HG03558 (cell line): ENCODE data around the gene GJA8.
"Not testable (repeated sequence)": the region's sequence is repeated elsewhere in the genome, so short reads cannot be mapped to it uniquely, and the experiment has no call there.

ENCODE experiments used
- ATAC-seq: cut with Tn5 transposase; IDR thresholded peaks from one replicate; pipeline ENCODE4 v1.9.1; 2021; ENCODE audit warnings: moderate number of reproducible peaks; ENCODE audit not compliant: unreplicated experiment; ENCODE audit errors: extremely low read depth

Gene GJA8

DNA sequence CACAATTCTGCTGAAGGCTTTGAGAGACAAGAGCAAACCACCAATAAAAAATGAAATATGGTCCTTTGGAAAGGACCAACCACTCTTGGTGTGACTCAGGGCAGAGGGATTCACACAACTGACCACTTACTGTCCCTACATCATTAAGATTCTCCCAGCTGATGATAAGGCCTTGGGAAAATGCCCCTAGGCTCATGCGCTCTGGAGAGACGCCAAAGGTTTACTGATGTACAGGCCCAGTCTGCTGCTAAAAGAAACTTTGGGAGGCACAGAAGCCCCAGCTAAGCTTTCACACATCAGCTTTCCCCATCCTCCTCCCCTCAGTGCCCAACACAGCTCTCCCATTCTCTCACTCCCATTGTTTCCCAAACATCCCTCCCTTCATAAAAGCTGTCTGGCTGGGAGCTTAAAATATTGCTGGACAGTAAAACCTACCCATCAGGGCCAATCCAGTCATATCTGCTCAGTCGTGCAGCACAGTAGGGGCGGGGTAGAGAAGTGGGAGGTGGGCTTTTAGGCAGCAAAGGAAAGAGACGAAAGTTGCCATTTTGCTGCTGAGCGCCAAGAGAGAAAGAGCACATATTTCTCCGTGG is at the start of gene GJA8:
Gene GJA8, plus strand, starts transcription at position 543 of the 593 bp plus-strand sequence. CDS start 5,161 bp downstream, outside the sequence.
- ATAC-seq: no peak

DNA sequence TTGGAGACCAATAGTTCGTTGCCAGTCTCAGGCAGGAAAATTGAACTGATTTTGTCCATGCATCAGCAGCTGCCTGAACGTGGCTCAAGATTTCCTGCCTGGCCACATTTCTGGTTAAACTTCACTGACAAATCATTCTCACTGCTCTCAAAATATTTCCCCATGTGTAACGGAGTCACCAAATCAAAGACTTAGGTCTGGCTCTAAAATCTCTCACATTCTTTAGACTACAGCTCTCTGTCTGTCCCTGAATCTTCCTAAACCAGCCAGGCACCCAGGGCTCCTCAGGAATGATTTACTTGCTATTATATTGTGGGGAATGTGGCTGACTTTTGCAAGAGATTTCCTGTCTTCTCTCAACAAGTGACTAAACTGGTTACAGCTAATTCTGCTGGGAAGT is 49.2 kb upstream of the GJA8 start:
- ATAC-seq: no peak

GRCh38 chr1:147854989-147855388 is 47.6 kb upstream of the GJA8 start:
- ATAC-seq: not testable (repeated sequence)

- not testable (repeated sequence) for ATAC-seq
These were observed 46.6 kb upstream of the GJA8 start for GRCh38 chr1:147855996-147856395.

DNA sequence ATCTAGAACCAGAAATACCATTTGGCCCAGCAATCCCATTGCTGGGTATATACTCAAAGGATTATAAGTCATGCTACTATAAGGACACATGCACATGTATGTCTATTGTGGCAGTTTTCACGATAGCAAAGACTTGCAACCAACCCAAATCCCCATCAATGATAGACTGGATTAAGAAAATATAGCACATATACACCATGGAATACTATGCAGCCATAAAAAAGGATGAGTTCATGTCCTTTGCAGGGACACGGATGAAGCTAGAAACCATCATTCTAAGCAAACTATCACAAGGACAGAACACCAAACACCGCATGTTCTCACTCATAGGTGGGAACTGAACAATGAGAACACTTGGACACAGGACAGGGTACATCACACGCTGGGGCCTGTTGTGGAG is 35.4 kb upstream of the GJA8 start:
- not testable (repeated sequence) for ATAC-seq

DNA sequence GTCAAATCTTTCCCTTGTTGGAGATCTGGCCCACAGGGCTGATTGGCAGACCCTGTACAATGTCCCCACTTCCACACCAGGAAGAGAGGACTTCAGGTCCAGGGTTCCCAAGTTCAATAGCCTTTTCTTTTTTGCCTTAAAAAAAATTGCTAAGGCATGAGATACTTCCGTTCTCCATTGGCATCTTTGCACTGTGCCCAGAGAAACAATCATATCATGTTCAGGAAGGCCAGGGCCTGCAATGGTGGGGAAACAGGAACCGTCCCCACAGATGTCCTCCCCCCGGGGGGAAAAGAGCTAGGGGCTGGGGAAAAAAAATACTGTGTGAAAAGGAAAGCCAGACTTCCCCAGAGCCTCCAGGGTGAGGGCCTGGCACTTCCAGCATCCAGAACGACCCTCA is 24.6 kb upstream of the GJA8 start:
- ATAC-seq: no peak

GRCh38 chr1:147879911-147880310 is 22.7 kb upstream of the GJA8 start:
- no peak for ATAC-seq

DNA sequence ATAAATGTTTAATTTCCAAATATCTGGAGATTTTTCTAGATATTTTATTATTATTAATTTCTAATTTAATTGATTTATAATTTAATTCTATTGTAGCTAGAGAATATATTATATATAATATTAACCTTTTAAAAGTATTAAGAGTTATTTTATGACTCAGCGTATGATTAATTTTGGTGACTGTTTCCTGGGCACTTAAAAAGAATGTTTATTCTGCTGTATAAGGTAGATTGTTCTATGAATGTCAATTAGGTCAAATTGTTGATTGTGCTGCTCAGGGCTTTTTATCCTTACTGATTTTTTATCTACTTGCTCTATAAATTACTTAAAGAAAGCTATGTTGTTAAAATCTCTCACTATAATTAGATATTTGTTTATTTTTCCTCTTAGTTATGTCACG is 20.1 kb upstream of the GJA8 start:
- ATAC-seq: no peak

DNA sequence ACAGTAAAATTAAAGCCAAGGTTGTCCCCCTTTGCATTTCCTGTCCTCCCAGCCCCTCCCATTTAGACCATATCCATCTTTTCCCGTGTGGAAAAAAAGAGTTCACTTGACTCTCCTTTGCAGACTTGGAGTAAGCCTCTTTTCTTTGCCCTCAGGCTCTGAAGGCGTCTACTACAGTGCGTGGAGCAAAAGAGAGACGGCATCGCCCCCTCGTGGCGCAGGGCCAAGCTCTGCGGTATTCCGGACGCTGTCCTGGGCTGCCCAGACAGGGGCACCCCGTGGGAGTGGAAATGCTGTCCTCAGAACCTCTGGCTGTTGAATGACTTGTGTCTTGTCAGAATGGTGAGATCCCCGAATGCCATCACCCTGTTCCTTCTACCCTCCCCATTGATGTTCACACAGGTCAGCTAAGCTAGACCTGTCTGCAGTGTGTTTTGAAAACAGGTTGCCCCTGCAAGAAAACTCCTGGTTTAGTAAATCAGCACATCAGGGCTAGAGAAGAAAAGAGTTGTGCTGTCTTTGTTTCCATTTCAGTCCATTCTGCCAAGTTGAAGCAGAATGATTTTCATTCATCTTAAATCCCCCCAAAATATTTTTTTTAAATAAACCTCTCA is 12.3 kb upstream of the GJA8 start:
- ATAC-seq: no peak

DNA sequence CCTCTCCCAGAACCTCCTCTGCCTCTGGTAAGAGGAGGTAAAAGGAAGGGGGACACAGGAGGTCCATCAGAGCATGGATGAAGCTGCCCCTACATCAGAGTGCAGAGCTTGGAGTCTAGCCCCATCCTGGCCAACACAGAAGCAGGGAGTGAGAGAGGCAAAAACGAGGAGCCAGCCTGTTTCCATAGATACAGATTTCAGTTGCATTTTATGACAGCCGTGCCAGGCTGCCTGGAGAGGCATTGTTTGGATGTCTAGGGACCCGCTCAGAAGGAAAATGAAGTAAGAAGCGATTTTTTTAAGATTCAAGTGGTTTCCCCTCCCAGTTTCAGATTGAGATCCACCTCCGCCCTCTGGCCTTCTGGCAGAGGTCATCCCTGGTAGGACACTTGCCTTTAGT is 11.5 kb upstream of the GJA8 start:
- ATAC-seq: no peak

DNA sequence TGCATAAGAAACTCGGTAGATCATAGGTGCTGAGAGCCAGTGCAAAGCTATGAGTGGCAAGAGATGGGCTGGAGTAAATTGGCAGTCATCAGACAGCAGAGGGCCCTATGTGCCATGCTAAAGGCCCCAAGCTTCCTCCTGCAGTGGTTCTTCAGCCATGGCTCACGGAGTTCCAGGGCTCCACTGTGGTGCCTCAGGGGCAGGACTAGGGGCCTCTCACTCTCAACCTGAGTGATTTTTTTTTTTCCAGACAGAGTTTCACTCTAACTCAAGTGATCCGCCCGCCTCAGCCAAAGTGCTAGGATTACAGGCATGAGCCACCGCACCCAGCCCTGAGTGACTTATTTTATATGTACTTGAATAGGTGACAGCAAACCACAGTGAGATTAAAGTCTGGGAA is 10.4 kb upstream of the GJA8 start:
- no peak for ATAC-seq

- no peak for ATAC-seq
These were observed 9.8 kb upstream of the GJA8 start for GRCh38 chr1:147892731-147893214.

- no peak for ATAC-seq
These were observed 7.5 kb upstream of the GJA8 start for GRCh38 chr1:147895123-147895522.

GRCh38 chr1:147897029-147897752 is 5.4 kb upstream of the GJA8 start:
- no peak for ATAC-seq

DNA sequence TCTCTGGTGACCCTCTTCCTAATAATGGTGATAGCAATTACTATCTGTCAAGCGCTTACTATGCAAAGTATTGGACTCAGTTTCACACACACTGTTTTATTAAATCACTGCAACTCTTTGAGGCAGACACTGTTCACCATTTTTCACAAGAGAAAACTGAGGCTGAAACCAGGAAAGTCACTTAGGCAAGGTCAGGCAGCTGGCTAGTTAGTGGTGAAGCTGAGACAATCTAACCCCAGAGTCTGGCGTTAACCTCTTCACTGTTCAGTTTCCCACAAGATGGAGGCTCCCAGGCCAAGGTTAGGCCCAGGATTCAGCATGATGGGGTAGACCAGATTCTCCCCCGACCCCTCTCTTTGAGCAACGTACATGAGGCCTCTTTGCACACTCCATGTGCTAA is 4.8 kb upstream of the GJA8 start:
- ATAC-seq: no peak

DNA sequence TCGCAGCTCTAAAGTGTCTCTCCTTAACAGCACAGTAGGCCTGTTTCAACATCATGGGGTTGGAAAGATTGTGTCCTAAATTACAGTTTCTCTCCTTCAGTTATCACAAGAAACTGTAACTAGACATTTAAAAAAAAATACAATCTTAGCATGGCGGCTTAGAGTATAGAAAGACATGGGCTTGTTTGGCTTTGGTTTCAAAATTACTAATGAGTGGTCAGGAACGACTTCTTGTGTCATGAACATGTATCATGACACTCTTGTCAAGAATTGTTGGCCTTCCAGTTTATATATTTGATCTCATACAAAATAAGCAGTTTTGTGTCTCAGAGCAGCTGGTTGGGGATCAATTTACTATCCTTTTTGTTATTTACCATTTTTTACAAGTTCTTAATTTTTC is 2.1 kb downstream of the GJA8 start:
- ATAC-seq: no peak

DNA sequence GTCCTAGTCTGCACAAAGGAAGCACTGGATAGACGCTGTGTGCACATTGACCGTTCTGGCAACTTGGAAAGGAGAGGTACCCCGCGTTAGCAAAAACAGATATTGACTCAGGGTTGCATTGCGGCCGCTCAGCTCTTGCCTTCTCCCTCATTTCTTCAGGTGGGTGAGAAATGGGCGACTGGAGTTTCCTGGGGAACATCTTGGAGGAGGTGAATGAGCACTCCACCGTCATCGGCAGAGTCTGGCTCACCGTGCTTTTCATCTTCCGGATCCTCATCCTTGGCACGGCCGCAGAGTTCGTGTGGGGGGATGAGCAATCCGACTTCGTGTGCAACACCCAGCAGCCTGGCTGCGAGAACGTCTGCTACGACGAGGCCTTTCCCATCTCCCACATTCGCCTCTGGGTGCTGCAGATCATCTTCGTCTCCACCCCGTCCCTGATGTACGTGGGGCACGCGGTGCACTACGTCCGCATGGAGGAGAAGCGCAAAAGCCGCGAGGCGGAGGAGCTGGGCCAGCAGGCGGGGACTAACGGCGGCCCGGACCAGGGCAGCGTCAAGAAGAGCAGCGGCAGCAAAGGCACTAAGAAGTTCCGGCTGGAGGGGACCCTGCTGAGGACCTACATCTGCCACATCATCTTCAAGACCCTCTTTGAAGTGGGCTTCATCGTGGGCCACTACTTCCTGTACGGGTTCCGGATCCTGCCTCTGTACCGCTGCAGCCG is 5.4 kb downstream of the GJA8 start:
- no peak for ATAC-seq

DNA sequence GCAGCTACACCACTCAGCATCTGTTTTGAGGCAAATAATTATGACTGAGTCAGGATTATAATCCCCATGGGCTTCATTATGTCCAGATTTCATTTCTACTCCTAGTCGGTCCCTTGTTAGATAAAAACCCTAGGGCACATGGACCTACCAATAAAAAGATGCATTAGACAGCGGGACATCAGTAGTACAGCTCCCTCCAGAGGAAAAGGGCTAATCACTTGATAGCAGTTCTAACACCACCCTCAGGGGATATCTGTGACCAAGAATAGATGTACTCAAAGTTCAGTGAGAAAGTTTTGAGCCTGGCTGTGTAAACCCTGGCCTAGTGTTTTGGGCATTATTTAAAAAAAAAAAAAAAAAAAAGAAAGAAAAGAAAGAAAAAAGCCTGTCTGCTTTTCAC is 10.0 kb downstream of the GJA8 start:
- no peak for ATAC-seq

GRCh38 chr1:147913362-147913942 is 10.9 kb downstream of the GJA8 start:
- no peak for ATAC-seq

DNA sequence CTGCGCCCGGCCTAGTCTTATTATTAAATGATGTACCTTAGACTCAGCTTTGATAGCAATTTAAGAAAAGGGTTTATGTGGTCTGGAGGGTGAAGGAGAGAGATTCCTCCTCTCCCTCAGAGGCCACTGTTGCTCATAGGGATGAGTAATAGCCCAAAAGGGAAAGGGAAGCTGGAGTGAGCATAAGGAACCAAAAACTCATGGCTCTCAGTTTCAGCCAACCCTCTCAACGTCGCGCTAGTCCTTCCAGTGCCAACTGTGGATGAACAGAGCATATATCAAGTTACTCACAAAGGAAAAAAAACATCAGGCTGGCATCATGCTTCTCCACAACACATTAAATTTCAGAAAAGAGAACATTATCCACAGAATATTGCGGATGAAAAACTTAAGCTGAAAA is 17.3 kb downstream of the GJA8 start:
- ATAC-seq: no peak

- ATAC-seq: no peak
These were observed 22.2 kb downstream of the GJA8 start for GRCh38 chr1:147924813-147925212.
